ENCODE data around the gene NEK7. TPM values are rescaled to one million over a fixed set of nuclear protein-coding genes. Genes with fewer than 3 reads are reported as not detected.

Gene NEK7
- total and polyA plus RNA-seq, 2 donors (not counting 1 experiment from before 2014, with no cell fraction given), result 8.1 to 75.4 TPM

DNA sequence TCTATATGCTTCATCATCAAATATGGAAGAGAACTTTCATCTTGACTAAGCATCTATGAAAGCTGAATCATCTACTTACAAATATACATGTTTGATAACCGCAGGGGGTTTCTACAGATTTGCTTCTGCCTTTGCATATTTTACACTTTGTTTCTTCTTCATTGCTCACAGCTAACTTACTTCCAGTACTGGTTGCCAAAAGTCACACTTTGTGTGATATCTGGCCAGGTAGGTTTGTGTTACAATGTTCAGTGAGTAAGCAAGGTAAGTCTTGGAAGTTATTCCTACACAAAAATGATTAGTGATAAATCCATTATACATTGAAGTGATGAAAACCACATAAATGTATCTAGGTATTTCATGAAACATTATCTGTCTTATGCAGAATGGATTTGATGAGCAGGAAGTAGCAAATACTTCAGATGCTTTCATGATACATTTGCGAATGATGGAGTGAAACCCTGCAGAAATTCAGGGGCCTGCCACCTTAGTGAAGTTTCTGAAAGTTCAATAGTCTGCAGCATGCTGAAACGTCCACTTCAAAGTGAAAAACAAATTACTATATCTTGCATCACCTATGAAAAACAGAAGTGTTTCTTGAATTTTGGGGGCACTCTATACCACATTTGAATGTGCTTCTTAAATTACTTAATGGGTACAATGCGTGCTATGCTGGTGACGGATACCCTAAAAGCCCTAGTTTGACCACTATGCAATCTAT, 196.3 kb downstream of the NEK7 start:
- H3K36me3 ChIP-seq (replicated peaks in 1 of 2; ENCODE audit: control extremely low read depth in 1 of 2, control insufficient read depth in 1 of 2, extremely low read depth in 1 of 2, insufficient read depth in 2 of 2, low read length in 1 of 2), result no peaks in the 10 kb centered on the region
- H3K9me3 ChIP-seq (ENCODE audit: control extremely low read depth in 1 of 3, control insufficient read depth in 2 of 3, insufficient read depth in 1 of 3, low read length in 2 of 3), result no peaks in the 10 kb centered on the region
- intact Hi-C loops (cut with micrococcal nuclease), result no loop called here
- no peaks in the 10 kb centered on the region for H4K20me1 ChIP-seq (ENCODE audit: control insufficient read depth, insufficient read depth, low read length, poor library complexity, severe bottlenecking)
- H3K4me2 ChIP-seq (replicated peaks; ENCODE audit: low read depth, low read length, poor library complexity, severe bottlenecking), result no peak overlapping the region
- Mint-ChIP-seq H3K4me3 (no peak overlapping the region), H3K4me1 (no peaks in the 10 kb centered on the region), H3K9me3 (ENCODE audit: insufficient read depth) (no peaks in the 10 kb centered on the region), H3K27ac (no peak overlapping the region), H3K27me3 (peaks cover 11% of the 10 kb centered on the region)
- H3K4me1 ChIP-seq (ENCODE audit: control insufficient read depth in 2 of 2, insufficient read depth in 2 of 2, low read length in 2 of 2), result no peaks in the 10 kb centered on the region
- WGBS (ENCODE audit: insufficient coverage), result 60% methylated on average over 1 of the region's 5 CpGs
- H3K27ac ChIP-seq (ENCODE audit: low read length in 2 of 2), result no peak overlapping the region
- ATAC-seq (ENCODE audit: low read depth) (no peak), DNase-seq (no peak)
- H3K4me3 ChIP-seq (ENCODE audit: control extremely low read depth in 1 of 5, extremely low read depth in 1 of 5, insufficient read depth in 1 of 5, low read depth in 2 of 5, low read length in 4 of 5), result no peak overlapping the region
- CTCF ChIA-PET, result no interaction called here
- no peak for TF ChIP-seq EZH2 (IDR thresholded peaks at IDR 0.05; ENCODE audit: borderline replicate concordance, insufficient read depth, low read depth, low read length, poor library complexity, severe bottlenecking)
- TF ChIP-seq, protein P1, sequence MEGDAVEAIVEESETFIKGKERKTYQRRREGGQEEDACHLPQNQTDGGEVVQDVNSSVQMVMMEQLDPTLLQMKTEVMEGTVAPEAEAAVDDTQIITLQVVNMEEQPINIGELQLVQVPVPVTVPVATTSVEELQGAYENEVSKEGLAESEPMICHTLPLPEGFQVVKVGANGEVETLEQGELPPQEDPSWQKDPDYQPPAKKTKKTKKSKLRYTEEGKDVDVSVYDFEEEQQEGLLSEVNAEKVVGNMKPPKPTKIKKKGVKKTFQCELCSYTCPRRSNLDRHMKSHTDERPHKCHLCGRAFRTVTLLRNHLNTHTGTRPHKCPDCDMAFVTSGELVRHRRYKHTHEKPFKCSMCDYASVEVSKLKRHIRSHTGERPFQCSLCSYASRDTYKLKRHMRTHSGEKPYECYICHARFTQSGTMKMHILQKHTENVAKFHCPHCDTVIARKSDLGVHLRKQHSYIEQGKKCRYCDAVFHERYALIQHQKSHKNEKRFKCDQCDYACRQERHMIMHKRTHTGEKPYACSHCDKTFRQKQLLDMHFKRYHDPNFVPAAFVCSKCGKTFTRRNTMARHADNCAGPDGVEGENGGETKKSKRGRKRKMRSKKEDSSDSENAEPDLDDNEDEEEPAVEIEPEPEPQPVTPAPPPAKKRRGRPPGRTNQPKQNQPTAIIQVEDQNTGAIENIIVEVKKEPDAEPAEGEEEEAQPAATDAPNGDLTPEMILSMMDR (IDR thresholded peaks at IDR 0.05), result no peak
- POLR2A ChIA-PET, result no interaction called here
- no peak overlapping the region for H2AFZ ChIP-seq (ENCODE audit: insufficient read depth, low read depth, low read length, poor library complexity, severe bottlenecking)
- H3K27me3 ChIP-seq (replicated peaks in 1 of 4; ENCODE audit: control extremely low read depth in 1 of 4, control insufficient read depth in 3 of 4, insufficient read depth in 4 of 4, low read length in 3 of 4), result no peaks in the 10 kb centered on the region
- H3K79me2 ChIP-seq (ENCODE audit: control insufficient read depth, insufficient read depth, low read length), result no peaks in the 10 kb centered on the region
- no peak overlapping the region for H3K9ac ChIP-seq (ENCODE audit: low read length)

DNA sequence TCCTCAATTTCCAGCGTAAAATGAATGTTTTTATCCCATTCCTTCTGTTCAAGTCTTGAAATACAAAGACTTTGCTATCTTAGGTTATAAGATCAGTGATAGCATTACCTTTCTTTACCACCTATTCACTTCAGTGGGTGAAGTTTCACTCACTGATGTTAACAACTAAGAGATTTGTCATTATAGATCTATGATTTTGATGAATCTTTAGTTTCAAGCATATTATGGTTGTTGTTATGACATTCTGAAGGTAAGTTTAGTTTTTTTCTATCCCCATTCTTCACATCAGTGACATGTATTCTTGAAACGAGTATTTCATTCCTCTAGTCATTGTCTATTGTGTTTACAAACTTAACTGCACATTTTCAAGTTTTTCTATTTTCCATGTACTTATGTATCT, 201.1 kb downstream of the NEK7 start:
- POLR2A ChIA-PET, result no interaction called here
- H3K27me3 Mint-ChIP-seq, result peaks cover 6% of the 10 kb centered on the region

More for the DNA sequence above, 201.1 kb downstream of the NEK7 start:
- no peaks in the 10 kb centered on the region for H3K4me1 ChIP-seq (ENCODE audit: control insufficient read depth in 2 of 2, insufficient read depth in 2 of 2, low read length in 2 of 2)
- H3K79me2 ChIP-seq (ENCODE audit: control insufficient read depth, insufficient read depth, low read length), result no peaks in the 10 kb centered on the region
- ATAC-seq (ENCODE audit: low read depth) (no peak), DNase-seq (no peak)
- H3K9me3 Mint-ChIP-seq (ENCODE audit: insufficient read depth), result no peaks in the 10 kb centered on the region
- H3K27ac ChIP-seq (ENCODE audit: low read length in 2 of 2), result no peak overlapping the region
- no peak overlapping the region for H3K4me3 Mint-ChIP-seq
- CTCF ChIA-PET, result interaction anchor here (0.8 to 1.6 kb wide), 2 partner anchors 151 to 269 kb away, joined by 3 to 12 read pairs; no protein-coding TSS in a partner anchor
- H3K4me2 ChIP-seq (replicated peaks; ENCODE audit: low read depth, low read length, poor library complexity, severe bottlenecking), result no peak overlapping the region
- H3K9me3 ChIP-seq (ENCODE audit: control extremely low read depth in 1 of 3, control insufficient read depth in 2 of 3, insufficient read depth in 1 of 3, low read length in 2 of 3), result no peaks in the 10 kb centered on the region
- H3K9ac ChIP-seq (ENCODE audit: low read length), result no peak overlapping the region
- no CpG with 5 or more reads among the region's 2 CpGs for WGBS (ENCODE audit: insufficient coverage)
- no peaks in the 10 kb centered on the region for H3K36me3 ChIP-seq (replicated peaks in 1 of 2; ENCODE audit: control extremely low read depth in 1 of 2, control insufficient read depth in 1 of 2, extremely low read depth in 1 of 2, insufficient read depth in 2 of 2, low read length in 1 of 2)
- TF ChIP-seq, protein P1 (IDR thresholded peaks at IDR 0.05), result no peak
- TF ChIP-seq EZH2 (IDR thresholded peaks at IDR 0.05; ENCODE audit: borderline replicate concordance, insufficient read depth, low read depth, low read length, poor library complexity, severe bottlenecking), result no peak
- no peak overlapping the region for H3K27ac Mint-ChIP-seq
- H3K4me3 ChIP-seq (ENCODE audit: control extremely low read depth in 1 of 5, extremely low read depth in 1 of 5, insufficient read depth in 1 of 5, low read depth in 2 of 5, low read length in 4 of 5), result no peak overlapping the region
- no peaks in the 10 kb centered on the region for H4K20me1 ChIP-seq (ENCODE audit: control insufficient read depth, insufficient read depth, low read length, poor library complexity, severe bottlenecking)
- H3K4me1 Mint-ChIP-seq, result no peaks in the 10 kb centered on the region
- no peak overlapping the region for H2AFZ ChIP-seq (ENCODE audit: insufficient read depth, low read depth, low read length, poor library complexity, severe bottlenecking)
- intact Hi-C loops (cut with micrococcal nuclease), result loop anchor here (2.0 kb wide), 1 partner anchor 269 kb away; no protein-coding TSS in a partner anchor
- H3K27me3 ChIP-seq (replicated peaks in 1 of 4; ENCODE audit: control extremely low read depth in 1 of 4, control insufficient read depth in 3 of 4, insufficient read depth in 4 of 4, low read length in 3 of 4), result no peaks in the 10 kb centered on the region

Data from B cell (primary cell).